ENCODE results near the gene ZDHHC12.

ZDHHC12 gene

GRCh38 chr9:128723866-128724743, at the start of gene ZDHHC12:
ZDHHC12 (minus strand) TSS chr9:128724127; CDS start chr9:128724093, 34 bp downstream.
- peak; percentile 59 for DNase-seq

GRCh38 chr9:128773049-128773448, 49.1 kb upstream of the ZDHHC12 start:
- no peak for DNase-seq

- DNase-seq: peak; percentile 40
Observed at GRCh38 chr9:128771745-128772519, 48.0 kb upstream of the ZDHHC12 start, which contains the start of gene ZER1. ZER1 (minus strand) TSS chr9:128771927; CDS start chr9:128755565, 16,362 bp downstream.

GRCh38 chr9:128771094-128771721, 47.3 kb upstream of the ZDHHC12 start:
- no peak for DNase-seq

GRCh38 chr9:128770286-128771030, 46.5 kb upstream of the ZDHHC12 start:
- no peak for DNase-seq

- DNase-seq: no peak
Observed at GRCh38 chr9:128768606-128769005, 44.7 kb upstream of the ZDHHC12 start.

- no peak for DNase-seq
Observed at GRCh38 chr9:128765499-128765898, 41.6 kb upstream of the ZDHHC12 start.

GRCh38 chr9:128764361-128764760, 40.4 kb upstream of the ZDHHC12 start:
- DNase-seq: no peak

GRCh38 chr9:128762671-128763449, 38.9 kb upstream of the ZDHHC12 start:
- no peak for DNase-seq

- DNase-seq: no peak
Observed at GRCh38 chr9:128757602-128758001, 33.7 kb upstream of the ZDHHC12 start.

GRCh38 chr9:128753627-128754026, 29.7 kb upstream of the ZDHHC12 start:
- DNase-seq: no peak

GRCh38 chr9:128750926-128751595, 27.1 kb upstream of the ZDHHC12 start:
- no peak for DNase-seq

- DNase-seq: no peak
Observed at GRCh38 chr9:128747241-128747640, 23.3 kb upstream of the ZDHHC12 start.

- DNase-seq: no peak
Observed at GRCh38 chr9:128743421-128743820, 19.5 kb upstream of the ZDHHC12 start.

GRCh38 chr9:128742401-128742800, 18.5 kb upstream of the ZDHHC12 start:
- no peak for DNase-seq

GRCh38 chr9:128735373-128735772, 11.4 kb upstream of the ZDHHC12 start:
- no peak for DNase-seq

GRCh38 chr9:128733256-128733655, 9.3 kb upstream of the ZDHHC12 start:
- DNase-seq: no peak

GRCh38 chr9:128732576-128732975, 8.6 kb upstream of the ZDHHC12 start:
- no peak for DNase-seq

GRCh38 chr9:128731691-128732090, 7.8 kb upstream of the ZDHHC12 start:
- no peak for DNase-seq

GRCh38 chr9:128731093-128731492, 7.2 kb upstream of the ZDHHC12 start:
- no peak for DNase-seq
